SK-N-SH treated with all-trans-retinoic acid at 6 μM for 48 hours (cell line): ENCODE results near the gene GMEB2.
"Not testable (repeated sequence)": the region's sequence is repeated elsewhere in the genome, so short reads cannot be mapped to it uniquely, and the experiment has no call there.

Experiments
- ATAC-seq: fragments of 200-7000 bp; cut with Tn5 transposase; 3 replicates; pipeline ENCODE4 v1.9.1; 2020; ENCODE audit warnings: mild to moderate bottlenecking, moderate library complexity
- BACH2 ChIP-seq: fragments of 250-450 bp; sonication (Bioruptor Pico); IDR thresholded peaks from 2 replicates; pipeline ENCODE4 v1.9.0; 2021; ENCODE audit warnings: mild to moderate bottlenecking, borderline replicate concordance
- CSDC2 ChIP-seq: fragments of 250-450 bp; sonication (Bioruptor Pico); IDR thresholded peaks from 2 replicates; pipeline ENCODE4 v1.5.0; 2020; ENCODE audit warnings: mild to moderate bottlenecking, moderate library complexity
- ESRRG ChIP-seq: fragments of 250-450 bp; sonication (Bioruptor Pico); IDR thresholded peaks from 2 replicates; pipeline ENCODE4 v1.6.1; 2021; ENCODE audit warnings: mild to moderate bottlenecking
- GLIS3 ChIP-seq: fragments of 250-450 bp; sonication (Bioruptor Pico); IDR thresholded peaks from 2 replicates; pipeline ENCODE4 v1.5.0; 2020; ENCODE audit warnings: mild to moderate bottlenecking, moderate library complexity
- OSR1 ChIP-seq: fragments of 250-450 bp; sonication (Bioruptor Pico); IDR thresholded peaks from 2 replicates; pipeline ENCODE4 v1.8.0; 2022; ENCODE audit warnings: moderate library complexity, mild to moderate bottlenecking, inconsistent platforms
- PPARA ChIP-seq: fragments of 250-450 bp; sonication (Bioruptor Pico); IDR thresholded peaks from 2 replicates; pipeline ENCODE4 v1.5.0; 2020; ENCODE audit warnings: mild to moderate bottlenecking, borderline replicate concordance
- RARB ChIP-seq: fragments of 250-450 bp; sonication (Bioruptor Pico); IDR thresholded peaks from 2 replicates; pipeline ENCODE4 v1.8.0; 2021; ENCODE audit warnings: mild to moderate bottlenecking, moderate library complexity
- SNAI2 ChIP-seq: fragments of 250-450 bp; sonication (Bioruptor Pico); IDR thresholded peaks from 2 replicates; pipeline ENCODE4 v1.5.0; 2020; ENCODE audit warnings: mild to moderate bottlenecking, moderate library complexity
- TCF4 ChIP-seq: fragments of 250-450 bp; sonication (Bioruptor Pico); IDR thresholded peaks from 2 replicates; pipeline ENCODE4 v1.8.0; 2021; ENCODE audit warnings: mild to moderate bottlenecking, moderate library complexity, borderline replicate concordance
- TOX ChIP-seq: fragments of 250-450 bp; sonication (Bioruptor Pico); IDR thresholded peaks from 2 replicates; pipeline ENCODE4 v1.8.0; 2021; ENCODE audit warnings: mild to moderate bottlenecking, moderate library complexity, borderline replicate concordance
- ZFP3 ChIP-seq: fragments of 250-450 bp; sonication (Bioruptor Pico); IDR thresholded peaks from 2 replicates; pipeline ENCODE4 v1.5.0; 2020; ENCODE audit warnings: mild to moderate bottlenecking, moderate library complexity
- ZFP30 ChIP-seq: fragments of 450-650 bp; formaldehyde crosslinking; IDR thresholded peaks from 2 replicates; pipeline ENCODE4 v1.5.0; 2022; ENCODE audit warnings: mild to moderate bottlenecking, moderate library complexity
- ZNF70 ChIP-seq: fragments of 450-650 bp; formaldehyde crosslinking; IDR thresholded peaks from 2 replicates; pipeline ENCODE4 v1.5.0; 2020; ENCODE audit warnings: mild to moderate bottlenecking, moderate library complexity
- ZNF8 ChIP-seq: fragments of 450-650 bp; formaldehyde crosslinking; IDR thresholded peaks from 2 replicates; pipeline ENCODE4 v1.5.0; 2020; ENCODE audit warnings: mild to moderate bottlenecking, moderate library complexity
- TF ChIP-seq, protein P1 (sequence below): fragments of 250-450 bp; sonication (Bioruptor Pico); IDR thresholded peaks from 2 replicates; pipeline ENCODE4 v1.5.0; 2020; ENCODE audit warnings: mild to moderate bottlenecking, moderate library complexity
- TF ChIP-seq, protein P2 (sequence below): fragments of 250-450 bp; sonication (Bioruptor Pico); IDR thresholded peaks from 2 replicates; pipeline ENCODE4 v1.8.0; 2020; ENCODE audit warnings: mild to moderate bottlenecking, moderate library complexity, borderline replicate concordance
- TF ChIP-seq, protein P3 (sequence below): fragments of 250-450 bp; sonication (Bioruptor Pico); IDR thresholded peaks from 2 replicates; pipeline ENCODE4 v1.5.1; 2021; ENCODE audit warnings: mild to moderate bottlenecking, moderate library complexity

The GMEB2 gene

GRCh38 chr20:63602321-63602720 lies 24.6 kb downstream of the GMEB2 start (continued):
- TF ChIP-seq SNAI2 (CRISPR knock-in tag) (no peak), ZFP30 (no peak)
- TF ChIP-seq, protein P1, sequence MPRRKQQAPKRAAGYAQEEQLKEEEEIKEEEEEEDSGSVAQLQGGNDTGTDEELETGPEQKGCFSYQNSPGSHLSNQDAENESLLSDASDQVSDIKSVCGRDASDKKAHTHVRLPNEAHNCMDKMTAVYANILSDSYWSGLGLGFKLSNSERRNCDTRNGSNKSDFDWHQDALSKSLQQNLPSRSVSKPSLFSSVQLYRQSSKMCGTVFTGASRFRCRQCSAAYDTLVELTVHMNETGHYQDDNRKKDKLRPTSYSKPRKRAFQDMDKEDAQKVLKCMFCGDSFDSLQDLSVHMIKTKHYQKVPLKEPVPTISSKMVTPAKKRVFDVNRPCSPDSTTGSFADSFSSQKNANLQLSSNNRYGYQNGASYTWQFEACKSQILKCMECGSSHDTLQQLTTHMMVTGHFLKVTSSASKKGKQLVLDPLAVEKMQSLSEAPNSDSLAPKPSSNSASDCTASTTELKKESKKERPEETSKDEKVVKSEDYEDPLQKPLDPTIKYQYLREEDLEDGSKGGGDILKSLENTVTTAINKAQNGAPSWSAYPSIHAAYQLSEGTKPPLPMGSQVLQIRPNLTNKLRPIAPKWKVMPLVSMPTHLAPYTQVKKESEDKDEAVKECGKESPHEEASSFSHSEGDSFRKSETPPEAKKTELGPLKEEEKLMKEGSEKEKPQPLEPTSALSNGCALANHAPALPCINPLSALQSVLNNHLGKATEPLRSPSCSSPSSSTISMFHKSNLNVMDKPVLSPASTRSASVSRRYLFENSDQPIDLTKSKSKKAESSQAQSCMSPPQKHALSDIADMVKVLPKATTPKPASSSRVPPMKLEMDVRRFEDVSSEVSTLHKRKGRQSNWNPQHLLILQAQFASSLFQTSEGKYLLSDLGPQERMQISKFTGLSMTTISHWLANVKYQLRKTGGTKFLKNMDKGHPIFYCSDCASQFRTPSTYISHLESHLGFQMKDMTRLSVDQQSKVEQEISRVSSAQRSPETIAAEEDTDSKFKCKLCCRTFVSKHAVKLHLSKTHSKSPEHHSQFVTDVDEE (CRISPR knock-in tag), result no peak
- TF ChIP-seq, protein P2, sequence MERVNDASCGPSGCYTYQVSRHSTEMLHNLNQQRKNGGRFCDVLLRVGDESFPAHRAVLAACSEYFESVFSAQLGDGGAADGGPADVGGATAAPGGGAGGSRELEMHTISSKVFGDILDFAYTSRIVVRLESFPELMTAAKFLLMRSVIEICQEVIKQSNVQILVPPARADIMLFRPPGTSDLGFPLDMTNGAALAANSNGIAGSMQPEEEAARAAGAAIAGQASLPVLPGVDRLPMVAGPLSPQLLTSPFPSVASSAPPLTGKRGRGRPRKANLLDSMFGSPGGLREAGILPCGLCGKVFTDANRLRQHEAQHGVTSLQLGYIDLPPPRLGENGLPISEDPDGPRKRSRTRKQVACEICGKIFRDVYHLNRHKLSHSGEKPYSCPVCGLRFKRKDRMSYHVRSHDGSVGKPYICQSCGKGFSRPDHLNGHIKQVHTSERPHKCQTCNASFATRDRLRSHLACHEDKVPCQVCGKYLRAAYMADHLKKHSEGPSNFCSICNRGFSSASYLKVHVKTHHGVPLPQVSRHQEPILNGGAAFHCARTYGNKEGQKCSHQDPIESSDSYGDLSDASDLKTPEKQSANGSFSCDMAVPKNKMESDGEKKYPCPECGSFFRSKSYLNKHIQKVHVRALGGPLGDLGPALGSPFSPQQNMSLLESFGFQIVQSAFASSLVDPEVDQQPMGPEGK (CRISPR knock-in tag), result no peak

DNA sequence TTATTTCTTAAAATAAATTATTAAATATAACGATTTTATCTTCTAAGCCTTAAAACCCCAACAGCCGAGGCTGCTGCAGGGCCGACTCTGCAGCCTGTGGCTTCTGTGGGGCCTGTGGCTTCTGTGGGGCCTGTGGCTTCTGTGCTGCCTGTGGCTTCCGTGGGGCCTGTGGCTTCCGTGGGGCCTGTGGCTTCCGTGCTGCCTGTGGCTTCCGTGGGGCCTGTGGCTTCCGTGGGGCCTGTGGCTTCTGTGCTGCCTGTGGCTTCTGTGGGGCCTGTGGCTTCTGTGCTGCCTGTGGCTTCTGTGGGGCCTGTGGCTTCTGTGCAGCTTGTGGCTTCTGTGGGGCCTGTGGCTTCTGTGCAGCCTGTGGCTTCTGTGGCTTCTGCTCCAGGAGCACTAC lies 25.2 kb downstream of the GMEB2 start:
- ATAC-seq, result not testable (repeated sequence)

- TF ChIP-seq TOX (CRISPR knock-in tag) (no peak), ZFP3 (CRISPR knock-in tag) (no peak), BACH2 (CRISPR knock-in tag) (no peak), OSR1 (CRISPR knock-in tag) (no peak), GLIS3 (CRISPR knock-in tag) (no peak), PPARA (CRISPR knock-in tag) (no peak), CSDC2 (CRISPR knock-in tag) (no peak), ZFP30 (no peak), ZNF70 (no peak), TCF4 (CRISPR knock-in tag) (no peak), ZNF8 (no peak), RARB (no peak), ESRRG (no peak)
- TF ChIP-seq, protein P2 (CRISPR knock-in tag), result no peak
- TF ChIP-seq, protein P3, sequence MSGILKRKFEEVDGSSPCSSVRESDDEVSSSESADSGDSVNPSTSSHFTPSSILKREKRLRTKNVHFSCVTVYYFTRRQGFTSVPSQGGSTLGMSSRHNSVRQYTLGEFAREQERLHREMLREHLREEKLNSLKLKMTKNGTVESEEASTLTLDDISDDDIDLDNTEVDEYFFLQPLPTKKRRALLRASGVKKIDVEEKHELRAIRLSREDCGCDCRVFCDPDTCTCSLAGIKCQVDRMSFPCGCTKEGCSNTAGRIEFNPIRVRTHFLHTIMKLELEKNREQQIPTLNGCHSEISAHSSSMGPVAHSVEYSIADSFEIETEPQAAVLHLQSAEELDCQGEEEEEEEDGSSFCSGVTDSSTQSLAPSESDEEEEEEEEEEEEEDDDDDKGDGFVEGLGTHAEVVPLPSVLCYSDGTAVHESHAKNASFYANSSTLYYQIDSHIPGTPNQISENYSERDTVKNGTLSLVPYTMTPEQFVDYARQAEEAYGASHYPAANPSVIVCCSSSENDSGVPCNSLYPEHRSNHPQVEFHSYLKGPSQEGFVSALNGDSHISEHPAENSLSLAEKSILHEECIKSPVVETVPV (CRISPR knock-in tag), result no peak
- TF ChIP-seq, protein P1 (CRISPR knock-in tag), result no peak
- TF ChIP-seq, all 23 proteins: peak for 0
- ATAC-seq, result no peak
Observed at GRCh38 chr20:63599396-63600050, 27.4 kb downstream of the GMEB2 start.
